HG02884 (cell line): ENCODE results near the gene FOXP1.

Experiments used
- ATAC-seq: cut with Tn5 transposase; IDR thresholded peaks from one replicate; pipeline ENCODE4 v1.9.1; 2021; ENCODE audit warnings: mild to moderate bottlenecking, moderate library complexity; ENCODE audit not compliant: unreplicated experiment

The FOXP1 gene

DNA sequence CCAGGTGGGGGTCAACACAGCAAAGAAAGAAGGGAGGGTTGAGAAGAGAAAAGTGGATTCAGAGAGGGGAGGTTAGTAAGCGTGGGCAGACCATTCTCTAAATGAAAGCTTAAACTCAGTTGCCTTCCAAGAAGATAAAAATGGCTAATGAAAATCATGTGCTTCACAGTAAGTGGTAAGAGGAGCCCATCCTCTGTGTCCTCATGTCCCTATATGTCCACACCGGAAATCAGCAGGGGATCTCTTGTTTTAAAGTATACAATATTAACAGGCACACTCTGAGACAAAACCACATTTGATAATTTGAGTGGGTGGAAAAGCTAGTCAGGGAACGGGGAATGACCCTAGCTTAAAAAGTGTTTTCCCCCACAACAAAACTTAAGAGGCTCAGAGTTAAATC lies 4.4 kb upstream of the FOXP1 start:
- no peak for ATAC-seq

DNA sequence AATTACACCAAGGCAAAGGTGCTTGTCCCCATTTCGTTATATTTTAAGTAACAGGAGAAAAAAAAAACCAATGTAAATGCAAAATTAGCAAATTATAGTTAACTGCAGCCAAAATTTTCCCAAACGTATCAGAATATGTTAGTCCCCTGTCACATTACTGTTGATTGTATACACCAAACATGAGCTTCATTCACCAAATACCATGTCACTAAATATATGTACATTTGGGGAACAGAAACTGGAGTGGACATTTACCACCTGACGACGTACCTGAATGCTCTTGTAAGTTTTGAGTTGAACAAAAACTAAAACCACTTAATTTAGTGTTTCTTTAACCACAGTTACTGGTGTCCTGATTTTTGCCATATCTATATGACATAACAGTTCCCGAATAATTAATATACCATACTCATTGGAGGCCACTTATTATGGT lies 3.3 kb upstream of the FOXP1 start:
- ATAC-seq, result no peak

DNA sequence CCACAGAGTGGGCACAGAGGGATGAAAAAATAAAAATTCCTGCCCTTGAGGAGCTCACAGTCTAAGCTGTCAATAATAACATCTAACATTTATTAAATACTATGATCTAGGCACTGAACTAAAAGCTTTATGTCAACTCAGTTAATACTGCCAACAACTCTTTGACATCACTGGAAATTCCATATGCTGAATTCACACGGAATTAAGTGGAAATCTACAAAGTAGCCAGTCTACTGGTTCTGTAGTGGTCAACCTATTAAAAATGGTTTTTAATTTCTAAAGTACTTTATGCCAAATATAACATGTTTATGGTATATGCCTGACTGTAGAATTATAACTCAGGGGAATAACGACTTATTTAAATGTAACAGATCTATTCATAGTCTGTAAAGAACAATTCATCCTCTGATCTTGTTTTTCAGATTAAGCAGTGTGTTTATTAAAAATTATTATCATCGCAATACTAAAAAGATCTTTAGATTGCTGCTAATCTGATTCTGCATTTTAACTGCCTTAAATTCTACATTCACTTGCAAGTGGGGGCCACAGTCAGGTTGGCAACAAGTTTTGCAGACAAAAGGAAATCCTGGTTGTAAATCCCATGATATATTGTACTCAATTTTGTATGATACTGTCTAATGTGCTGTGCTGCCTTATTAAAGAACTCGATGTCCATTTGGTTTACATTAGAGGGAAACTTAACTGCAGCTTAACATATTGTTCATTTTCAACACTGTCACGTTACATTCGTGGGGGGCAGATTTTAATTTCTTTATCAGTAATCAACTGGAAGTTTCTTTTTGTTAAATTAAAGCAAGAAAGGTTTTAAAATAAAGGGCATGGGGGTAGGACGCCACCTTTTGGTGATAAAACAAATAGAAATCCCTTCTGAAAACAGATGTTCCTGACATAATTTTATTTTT lies 2.6 kb upstream of the FOXP1 start:
- no peak for ATAC-seq

DNA sequence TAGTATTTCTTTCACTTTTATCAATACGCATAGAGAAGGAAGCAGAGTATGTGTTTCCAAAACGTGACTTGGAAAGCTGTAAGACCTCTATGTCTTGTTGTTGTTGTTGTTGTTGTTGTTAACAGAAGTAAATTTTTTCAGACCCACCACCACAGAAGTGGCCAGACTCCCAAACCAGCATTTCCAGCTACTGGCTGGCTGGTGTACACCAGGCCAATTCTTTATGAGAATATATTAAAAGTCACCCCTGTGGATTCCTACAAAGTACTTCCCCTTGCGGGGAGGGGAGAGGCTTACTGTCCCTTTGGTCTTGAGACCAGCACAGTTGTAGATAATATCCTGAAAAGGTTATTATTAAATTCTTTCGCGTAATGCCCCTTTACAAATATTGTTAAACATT lies 1.6 kb upstream of the FOXP1 start:
- ATAC-seq, result no peak

GRCh38 chr3:71584394-71585011 lies 975 bp upstream of the FOXP1 start:
- ATAC-seq, result no peak

GRCh38 chr3:71582612-71583565 lies 639 bp downstream of the FOXP1 start:
- no peak for ATAC-seq

GRCh38 chr3:71582036-71582611 lies 1.4 kb downstream of the FOXP1 start:
- no peak for ATAC-seq

DNA sequence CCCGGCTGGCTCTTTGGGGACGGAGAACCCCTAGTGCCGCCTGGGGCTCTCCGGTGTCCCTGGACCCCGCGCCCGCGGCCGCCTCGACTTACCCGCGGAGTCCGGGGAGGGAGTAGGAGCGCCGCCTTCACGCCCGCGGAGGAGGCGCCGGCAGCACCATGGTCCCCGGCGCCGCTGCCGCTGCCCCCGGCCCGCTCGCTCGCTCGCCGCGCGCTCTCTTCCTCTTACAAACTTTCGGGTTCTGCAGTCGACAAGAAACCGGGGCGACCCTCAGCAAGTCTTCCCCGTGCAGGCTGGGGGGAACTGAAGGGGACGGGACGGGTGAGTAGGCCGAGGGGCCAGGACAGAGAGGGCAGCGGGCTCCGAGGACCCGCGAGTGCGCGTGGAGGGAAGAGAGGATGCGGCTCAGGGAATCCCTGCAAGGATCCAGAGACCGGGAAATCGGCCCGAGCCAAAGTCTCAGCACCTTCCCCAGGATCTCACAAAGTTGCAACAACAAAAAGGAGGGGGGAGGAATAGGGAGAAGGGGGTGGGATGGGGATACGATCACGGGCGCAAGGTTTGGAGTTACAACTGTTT lies 2.0 kb downstream of the FOXP1 start:
- ATAC-seq, result no peak

DNA sequence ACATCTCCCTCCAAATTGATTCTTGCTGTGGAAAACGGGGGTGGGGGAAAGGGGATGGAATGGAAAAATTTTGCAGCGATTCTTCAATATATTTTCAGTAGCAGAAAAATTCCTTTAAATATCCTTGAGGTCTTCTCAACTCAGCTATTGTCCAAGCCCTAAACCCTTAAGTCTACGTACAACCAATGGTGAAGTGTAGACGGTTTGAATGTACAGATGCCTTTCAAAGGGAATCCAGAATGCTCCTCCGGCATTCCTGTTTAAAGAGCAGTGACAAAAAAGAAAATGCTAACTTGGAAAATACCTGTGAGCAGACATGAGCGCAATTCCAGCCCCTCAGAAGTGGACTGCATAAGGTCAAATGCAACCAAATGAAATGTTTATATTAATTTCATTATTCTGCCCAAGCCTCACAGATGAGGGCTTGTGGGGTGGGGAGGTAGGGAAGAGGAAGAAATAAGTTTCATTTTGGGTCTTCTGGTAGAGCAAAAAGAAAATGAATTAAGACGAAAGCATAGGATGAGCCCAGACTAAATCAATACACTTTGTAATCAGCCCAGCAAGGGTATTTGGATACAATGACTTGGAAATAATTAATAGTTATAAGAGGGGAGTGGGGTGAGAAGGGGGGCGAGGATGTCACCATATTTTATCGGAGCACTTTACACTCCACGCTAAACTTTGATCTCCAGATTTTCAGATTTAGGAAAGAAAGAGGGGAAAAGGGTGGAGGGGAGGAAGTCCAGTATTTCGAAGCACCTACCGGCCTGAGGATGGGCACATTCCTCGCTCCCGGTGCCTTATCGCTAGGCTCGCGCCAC lies 2.7 kb downstream of the FOXP1 start:
- ATAC-seq, result no peak

DNA sequence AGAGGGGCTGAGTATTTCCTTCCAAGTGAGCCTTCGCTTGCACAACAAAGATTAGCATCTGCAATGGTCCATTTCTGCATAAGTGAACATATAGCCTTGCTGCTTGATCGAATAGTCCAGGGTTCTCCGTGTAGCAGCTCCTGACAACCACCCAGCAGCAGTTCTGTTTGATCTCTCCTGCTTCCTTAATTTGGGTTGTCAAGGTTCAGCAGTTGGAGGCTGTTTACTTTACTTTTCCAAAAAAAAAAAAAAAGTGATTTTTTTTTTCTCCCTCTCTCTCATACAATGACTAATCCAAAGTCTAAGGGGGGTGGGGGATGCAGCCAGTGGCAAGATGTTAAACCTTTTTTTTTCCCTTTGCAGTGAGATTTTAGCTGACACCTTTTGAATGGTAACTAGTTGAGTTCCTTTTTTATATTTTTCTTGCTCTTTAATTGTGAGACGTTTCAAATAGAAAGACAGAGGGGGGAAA lies 3.6 kb downstream of the FOXP1 start:
- ATAC-seq, result no peak

GRCh38 chr3:71579326-71579934 lies 4.1 kb downstream of the FOXP1 start:
- ATAC-seq, result no peak

DNA sequence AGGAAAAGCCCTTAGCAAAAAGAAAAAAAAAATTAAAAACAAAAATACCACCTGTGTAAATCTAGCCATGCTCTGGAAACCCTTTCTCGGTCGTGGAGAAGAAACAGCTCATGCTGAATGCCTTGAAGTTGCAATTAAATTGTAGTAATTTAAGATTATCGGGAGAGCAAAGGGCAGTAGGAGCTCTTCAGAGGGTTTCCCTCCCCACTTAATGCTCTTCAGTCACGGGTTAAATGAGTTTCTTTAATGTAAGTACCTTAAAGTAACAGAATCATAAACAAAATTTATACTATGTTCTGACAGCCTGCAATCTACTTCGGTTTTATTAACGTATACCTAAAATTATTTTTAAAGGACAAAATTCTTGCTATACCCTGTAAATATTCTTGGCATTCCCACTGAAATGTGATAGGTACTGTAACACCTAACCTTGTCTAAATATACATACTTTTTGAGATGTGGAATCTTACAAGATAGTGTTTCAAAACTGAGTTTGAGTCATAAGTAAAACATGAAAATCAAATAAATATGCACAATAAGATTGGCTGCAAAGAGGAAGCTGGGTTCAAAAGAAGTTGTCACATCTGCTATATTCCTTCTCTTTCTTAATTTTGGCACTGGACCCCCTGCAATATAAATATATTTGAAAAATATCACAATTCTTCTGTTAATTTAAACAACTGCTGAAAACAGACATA lies 5.3 kb downstream of the FOXP1 start:
- no peak for ATAC-seq

DNA sequence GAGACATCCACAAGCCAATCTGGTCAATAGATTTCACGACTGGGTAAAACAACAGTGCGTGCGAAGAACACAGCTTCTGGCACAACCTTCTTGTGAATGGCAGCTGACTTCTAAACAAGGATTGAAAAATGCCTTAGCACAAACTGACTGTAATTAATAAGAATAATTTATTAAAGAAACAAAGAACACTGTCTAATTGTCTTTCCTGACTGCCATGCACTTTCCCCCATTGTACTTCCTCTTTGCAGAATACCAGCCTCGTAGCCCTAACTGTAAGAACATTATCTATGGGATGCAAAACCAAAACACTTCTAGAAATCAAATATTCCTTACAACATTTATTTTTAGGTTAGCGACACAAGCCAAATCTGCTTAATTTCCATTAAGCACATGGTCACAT lies 6.5 kb downstream of the FOXP1 start:
- ATAC-seq, result no peak

- no peak for ATAC-seq
These were observed 8.1 kb downstream of the FOXP1 start for GRCh38 chr3:71575433-71575832.

DNA sequence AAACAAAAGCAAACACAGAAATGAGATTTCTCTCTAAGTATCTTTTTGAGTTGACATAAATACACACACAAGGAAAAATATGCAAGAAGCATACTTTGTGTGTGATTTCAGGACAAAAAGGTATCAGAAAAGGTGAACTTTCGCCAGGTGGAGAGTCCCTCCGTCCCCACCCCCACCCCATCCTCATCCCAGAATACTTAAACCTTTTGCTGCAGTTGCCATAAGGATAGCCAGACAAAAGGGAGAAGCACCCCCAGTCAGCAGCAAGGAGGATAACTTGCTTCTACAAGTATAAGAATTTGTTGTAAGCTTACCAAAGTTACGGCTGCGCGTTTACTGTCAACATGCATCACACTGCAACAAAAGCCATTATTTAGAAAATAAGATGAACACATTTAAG lies 10.3 kb downstream of the FOXP1 start:
- no peak for ATAC-seq

DNA sequence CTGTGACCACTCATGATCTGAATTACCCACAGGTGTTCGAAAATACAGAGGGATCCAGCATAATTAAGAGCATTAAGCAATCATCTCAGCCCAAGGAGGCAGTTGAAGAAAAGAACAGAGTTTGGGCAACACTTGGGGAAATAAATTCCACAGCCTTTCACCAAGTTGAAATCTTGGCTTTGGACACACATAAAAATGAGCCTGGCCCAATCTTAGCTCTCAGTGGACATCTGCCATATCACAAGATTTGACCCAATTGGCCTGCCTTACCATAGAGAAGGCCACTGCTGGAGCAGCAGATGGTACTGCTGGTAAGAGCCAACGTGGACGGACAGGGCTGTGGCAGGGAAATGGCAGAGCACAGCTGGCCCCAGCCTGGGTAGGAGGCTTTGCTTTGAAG lies 13.0 kb downstream of the FOXP1 start:
- ATAC-seq, result no peak

DNA sequence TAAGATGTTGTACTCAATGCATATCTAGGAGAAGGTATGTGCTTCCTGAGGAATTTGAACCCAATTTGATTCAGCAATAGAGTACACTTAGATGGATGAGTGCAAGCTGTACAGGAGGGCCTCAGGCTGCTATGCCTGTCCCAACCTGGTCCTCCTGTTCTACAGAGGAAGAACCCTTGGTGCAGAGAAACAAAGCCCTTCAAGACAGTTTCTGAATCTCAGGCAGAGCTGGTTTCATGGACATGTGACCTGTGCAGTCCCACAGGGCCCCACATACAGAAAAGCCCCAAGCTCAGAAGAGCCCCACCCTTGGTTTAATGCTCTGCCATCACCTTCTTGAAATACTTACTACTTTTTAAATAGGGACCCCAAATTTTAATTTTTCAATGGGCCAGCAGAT lies 15.3 kb downstream of the FOXP1 start:
- no peak for ATAC-seq

- no peak for ATAC-seq
These were observed 16.8 kb downstream of the FOXP1 start for GRCh38 chr3:71566776-71567175.

GRCh38 chr3:71565976-71566375 lies 17.6 kb downstream of the FOXP1 start:
- ATAC-seq, result no peak
